ENCODE results near the gene B4GALT1. TPM values are rescaled to one million over a fixed set of nuclear protein-coding genes. Genes with fewer than 3 reads are reported as not detected.

Gene B4GALT1
- total RNA-seq, result 111 and 118 TPM in 2 replicates

- DNase-seq (peak; percentile 95), ATAC-seq (ENCODE audit: low read depth) (peak; percentile 74)
- TF ChIP-seq CTCF (IDR thresholded peaks at IDR 0.05), result no peak
- ChIA-PET POLR2A (interaction anchor here (0.5 to 18.9 kb wide), 24 partner anchors 10 to 147 kb away, joined by 3 to 593 read pairs (median 6); partner anchors contain the start of genes BAG1, CHMP5, DNAJA1 and NFX1), CTCF (interaction anchor here (1.0 to 1.9 kb wide), 8 partner anchors 24 to 86 kb away, joined by 3 to 25 read pairs (median 6); no protein-coding TSS in a partner anchor)
- H3K27ac Mint-ChIP-seq, result peak within 1 kb of the TSS; percentile 98
- peaks cover 26% of the 10 kb centered on the region for H3K36me3 Mint-ChIP-seq (ENCODE audit: low read depth)
- H3K4me3 Mint-ChIP-seq, result peak within 1 kb of the TSS; percentile 97
- no peaks in the 10 kb centered on the region for H3K27me3 Mint-ChIP-seq
- H3K9me3 Mint-ChIP-seq, result no peaks in the 10 kb centered on the region
- H3K4me1 Mint-ChIP-seq, result peaks cover 62% of the 10 kb centered on the region
- intact Hi-C loops (cut with micrococcal nuclease), result loop anchor here (1.0 to 10.0 kb wide), 12 partner anchors 8 to 613 kb away; partner anchors contain the start of genes BAG1, DNAJA1, NFX1 and SMIM27
Measured at GRCh38 chr9:33167084-33167971, at the start of gene B4GALT1. Gene B4GALT1, minus strand, starts transcription at chr9:33167336. Its CDS starts 167 bp downstream, at chr9:33167169.

DNA sequence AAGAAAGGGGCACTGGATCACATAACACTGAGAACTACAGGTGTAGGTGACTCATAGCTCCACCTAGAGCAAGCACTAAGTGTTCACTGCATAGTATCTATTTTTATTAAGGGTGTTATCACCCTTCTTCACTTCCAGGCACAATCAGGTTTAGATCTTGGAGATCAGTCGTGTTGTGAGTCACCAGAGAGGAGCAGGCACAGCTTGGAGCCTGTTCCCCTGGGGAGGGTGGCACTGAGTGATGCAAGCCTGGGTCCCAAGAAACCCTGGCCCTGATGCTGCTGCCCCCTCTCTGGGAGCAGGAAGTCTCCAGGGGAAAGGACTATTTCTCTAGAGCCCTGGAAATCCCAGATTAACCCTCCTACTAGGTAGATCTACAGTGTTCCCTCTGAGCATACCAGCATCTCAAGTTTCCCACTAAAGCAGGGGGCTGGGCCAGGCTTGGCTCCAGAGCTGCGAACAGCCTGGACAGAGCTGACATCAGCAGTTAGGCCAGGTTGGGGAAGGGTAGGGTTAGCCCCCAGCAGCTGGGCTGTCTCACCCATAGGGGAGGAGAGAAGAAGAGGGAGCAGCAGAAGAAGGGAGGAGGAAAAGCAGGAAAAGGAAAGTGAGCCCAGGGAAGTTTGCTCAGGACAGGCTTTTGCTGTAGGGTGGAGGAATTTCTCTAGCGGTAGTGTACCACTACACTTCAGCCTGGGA, 44.7 kb upstream of the B4GALT1 start:
- H3K9me3 Mint-ChIP-seq, result no peaks in the 10 kb centered on the region
- TF ChIP-seq CTCF (IDR thresholded peaks at IDR 0.05), result no peak
- H3K4me3 Mint-ChIP-seq, result no peak overlapping the region
- H3K27me3 Mint-ChIP-seq, result no peaks in the 10 kb centered on the region
- DNase-seq, result no peak
- no peaks in the 10 kb centered on the region for H3K36me3 Mint-ChIP-seq (ENCODE audit: low read depth)
- no peak overlapping the region for H3K27ac Mint-ChIP-seq
- intact Hi-C loops (cut with micrococcal nuclease), result no loop called here
- ATAC-seq (ENCODE audit: low read depth), result no peak
- ChIA-PET POLR2A (no interaction called here), CTCF (no interaction called here)
- no peaks in the 10 kb centered on the region for H3K4me1 Mint-ChIP-seq

GRCh38 chr9:33210006-33210715, 43.0 kb upstream of the B4GALT1 start:
- POLR2A ChIA-PET, result interaction anchor here (0.6 kb wide), 1 partner anchor 15 kb away, joined by 6 read pairs; no protein-coding TSS in a partner anchor
- no peaks in the 10 kb centered on the region for H3K36me3 Mint-ChIP-seq (ENCODE audit: low read depth)
- intact Hi-C loops (cut with micrococcal nuclease), result no loop called here
- peaks cover 1% of the 10 kb centered on the region for H3K27me3 Mint-ChIP-seq
- no peaks in the 10 kb centered on the region for H3K4me1 Mint-ChIP-seq
- H3K4me3 Mint-ChIP-seq, result no peak overlapping the region
- CTCF ChIA-PET, result interaction anchor here (1.3 kb wide), 1 partner anchor 16 kb away, joined by 4 read pairs; no protein-coding TSS in a partner anchor
- H3K9me3 Mint-ChIP-seq, result no peaks in the 10 kb centered on the region
- ATAC-seq (ENCODE audit: low read depth) (no peak), DNase-seq (no peak)
- TF ChIP-seq CTCF (IDR thresholded peaks at IDR 0.05), result no peak
- no peak overlapping the region for H3K27ac Mint-ChIP-seq

- no peaks in the 10 kb centered on the region for H3K9me3 Mint-ChIP-seq
- no peak for TF ChIP-seq CTCF (IDR thresholded peaks at IDR 0.05)
- no peak overlapping the region for H3K27ac Mint-ChIP-seq
- intact Hi-C loops (cut with micrococcal nuclease), result no loop called here
- ChIA-PET POLR2A (interaction anchor here (0.6 kb wide), 1 partner anchor 15 kb away, joined by 6 read pairs; no protein-coding TSS in a partner anchor), CTCF (interaction anchor here (1.3 kb wide), 1 partner anchor 17 kb away, joined by 4 read pairs; no protein-coding TSS in a partner anchor)
- ATAC-seq (ENCODE audit: low read depth) (no peak), DNase-seq (no peak)
- no peak overlapping the region for H3K4me3 Mint-ChIP-seq
- H3K4me1 Mint-ChIP-seq, result no peaks in the 10 kb centered on the region
- H3K27me3 Mint-ChIP-seq, result peaks cover 1% of the 10 kb centered on the region
- H3K36me3 Mint-ChIP-seq (ENCODE audit: low read depth), result no peaks in the 10 kb centered on the region
Measured at GRCh38 chr9:33209394-33209793, 42.3 kb upstream of the B4GALT1 start.

All from activated B cell treated with CpG ODN at 0.5 μM for 24 hours (primary cell).